Upper lobe of left lung (tissue), 6 donors: Measurements from ENCODE around the gene PID1. TPM values are rescaled to one million over a fixed set of nuclear protein-coding genes. Genes with fewer than 3 reads are reported as not detected.
A peak's percentile ranks its signal among the peaks of the same experiment; 100 is the strongest.

Experiments
- ATAC-seq, 2 donors: fragments of 200-7000 bp; cut with Tn5 transposase; one replicate each; pipeline ENCODE4 v1.9.1; 2022; ENCODE audit warnings: mild to moderate bottlenecking in 2 of 2, moderate library complexity in 2 of 2; ENCODE audit not compliant: low FRiP score in 2 of 2
- DNase-seq, 2 donors: peaks; one replicate each; pipeline ENCODE4 v3.0.0-alpha.2; 2019 to 2020
- H3K27ac ChIP-seq, 4 donors: fragments of 200-600 bp; sonication (generic); one replicate each; pipeline ENCODE4 v1.5.1; 2016 to 2019
- H3K27me3 ChIP-seq, 4 donors: fragments of 200-600 bp; sonication (generic); one replicate each; pipeline ENCODE4 v1.5.1; 2017 to 2019
- H3K36me3 ChIP-seq, 4 donors: fragments of 200-600 bp; sonication (generic); one replicate each; pipeline ENCODE4 v1.5.1; 2016 to 2019
- H3K4me1 ChIP-seq, 4 donors: fragments of 200-600 bp; sonication (generic); one replicate each; pipeline ENCODE4 v1.5.1; 2018 to 2019
- H3K4me3 ChIP-seq, 4 donors: fragments of 200-600 bp; sonication (generic); one replicate each; pipeline ENCODE4 v1.5.1; 2017 to 2019; ENCODE audit warnings: mild to moderate bottlenecking in 2 of 4, moderate library complexity in 1 of 4
- H3K9me3 ChIP-seq, 4 donors: fragments of 200-600 bp; sonication (generic); one replicate each; pipeline ENCODE4 v1.5.1; 2018 to 2019
- CTCF ChIP-seq, 6 experiments: fragments of 450-650 bp in 4 of 6; fragments of 200-600 bp in 2 of 6; sonication (generic) in 2 of 6; IDR thresholded peaks; one replicate each; pipeline ENCODE4 v1.5.1; 2016 to 2019; ENCODE audit warnings: antibody characterized with exemption in 6 of 6
- EP300 ChIP-seq, 4 donors: sonication (generic); formaldehyde crosslinking; IDR thresholded peaks; one replicate each; pipeline ENCODE4 v1.5.1; 2017; ENCODE audit warnings: antibody characterized with exemption in 4 of 4, control low read depth in 2 of 4
- POLR2A ChIP-seq, 4 donors: fragments of 450-650 bp; IDR thresholded peaks; one replicate each; pipeline ENCODE4 v1.5.1; 2016 to 2017; ENCODE audit warnings: antibody characterized with exemption in 4 of 4, mild to moderate bottlenecking in 2 of 4
- POLR2AphosphoS5 ChIP-seq, 2 donors: sonication (generic); formaldehyde crosslinking; IDR thresholded peaks; one replicate each; pipeline ENCODE4 v1.5.1; 2017; ENCODE audit warnings: antibody characterized with exemption in 2 of 2
- WGBS, 2 donors: methylation state at CpG; one replicate each; pipeline ENCODE4 v1.1.5; 2017 to 2018; 5-methylcytosine and 5-hydroxymethylcytosine counted together
- total RNA-seq, 6 donors: library from RNA; depleted of rRNA in 4 of 6; stranded (reverse); fragments of >200 nt in 4 of 6; gene quantifications; one replicate each; pipeline versions ENCODE4 v1.1.0 to v1.2.1, GENCODE V29; 2016 to 2021
- donor health status: DM: no; HTN: no; CAD: no; lungs with moderate emphysema.
- donor health status: DM: no; HTN: yes; CAD: no; lungs with severe emphysema.

The PID1 gene
- total RNA-seq, 6 donors from 2014 or later = 20.8 to 59.7 (median 39.8) TPM

- TF ChIP-seq POLR2A (IDR thresholded peaks at IDR 0.05) (no peak), EP300 (IDR thresholded peaks at IDR 0.05) (no peak), CTCF (IDR thresholded peaks at IDR 0.05) (no peak), POLR2AphosphoS5 (IDR thresholded peaks at IDR 0.05) (no peak)
- Histone ChIP-seq H3K27ac (no peak overlapping the region), H3K9me3 (no peaks in the 10 kb centered on the region), H3K4me1 (no peaks in the 10 kb centered on the region), H3K36me3 (peaks cover 0 to 6% (median 0%) of the 10 kb centered on the region in 4 donors), H3K27me3 (no peaks in the 10 kb centered on the region), H3K4me3 (no peak overlapping the region)
- no peak for ATAC-seq
- 91 to 95% methylated on average over 2 of the region's 2 CpGs for WGBS, 2 donors
- DNase-seq = no peak
Observed at GRCh38 chr2:229137066-229137465, 134.0 kb downstream of the PID1 start.

GRCh38 chr2:229133155-229133772, 137.8 kb downstream of the PID1 start:
- Histone ChIP-seq H3K27ac (no peak overlapping the region), H3K4me1 (peaks cover 0 to 11% (median 5%) of the 10 kb centered on the region in 4 donors), H3K9me3 (no peaks in the 10 kb centered on the region), H3K27me3 (no peaks in the 10 kb centered on the region), H3K36me3 (peaks cover 0 to 6% (median 0%) of the 10 kb centered on the region in 4 donors), H3K4me3 (no peak overlapping the region)
- ATAC-seq = peak in 1 of 2 donors; percentile 45
- 50 to 51% methylated on average over 5 of the region's 5 CpGs for WGBS, 2 donors
- DNase-seq = no peak
- peak in 3 of 6 experiments; percentile 51 to 57 (median 54) for TF ChIP-seq CTCF (IDR thresholded peaks at IDR 0.05)
- TF ChIP-seq EP300 (IDR thresholded peaks at IDR 0.05) = no peak
- TF ChIP-seq POLR2A (IDR thresholded peaks at IDR 0.05) = no peak
- no peak for TF ChIP-seq POLR2AphosphoS5 (IDR thresholded peaks at IDR 0.05)

DNA sequence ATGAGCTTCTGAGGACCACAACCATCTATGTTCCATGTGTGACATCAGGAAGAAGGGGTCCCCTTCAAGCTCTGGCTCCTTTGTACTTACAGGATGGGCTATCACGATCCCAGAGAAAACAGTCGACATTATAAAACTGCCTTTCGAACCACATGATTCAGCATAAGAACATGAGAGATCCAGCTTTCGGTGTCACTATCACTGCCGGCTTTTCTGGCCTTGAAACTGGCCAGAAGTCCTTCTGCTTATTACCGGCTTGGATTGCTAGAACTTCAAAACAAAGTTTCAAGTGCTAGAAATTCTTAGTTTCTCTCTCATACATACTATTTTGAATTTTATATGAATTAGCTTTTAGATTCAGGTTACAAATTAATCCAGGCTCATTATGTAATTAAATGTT, 138.9 kb downstream of the PID1 start:
- H3K27me3 ChIP-seq = no peaks in the 10 kb centered on the region
- DNase-seq = no peak
- peaks cover 0 to 11% (median 5%) of the 10 kb centered on the region in 4 donors for H3K4me1 ChIP-seq
- no peak overlapping the region for H3K4me3 ChIP-seq
- TF ChIP-seq POLR2A (IDR thresholded peaks at IDR 0.05) (no peak), POLR2AphosphoS5 (IDR thresholded peaks at IDR 0.05) (no peak), CTCF (IDR thresholded peaks at IDR 0.05) (no peak), EP300 (IDR thresholded peaks at IDR 0.05) (no peak)
- H3K36me3 ChIP-seq = peaks cover 0 to 6% (median 0%) of the 10 kb centered on the region in 4 donors
- no peaks in the 10 kb centered on the region for H3K9me3 ChIP-seq
- H3K27ac ChIP-seq = no peak overlapping the region
- 72 to 95% methylated on average over 6 of the region's 6 CpGs for WGBS, 2 donors
- ATAC-seq = no peak

GRCh38 chr2:229130522-229130921, 140.6 kb downstream of the PID1 start:
- no peaks in the 10 kb centered on the region for H3K9me3 ChIP-seq
- no peaks in the 10 kb centered on the region for H3K36me3 ChIP-seq
- peaks cover 0 to 11% (median 5%) of the 10 kb centered on the region in 4 donors for H3K4me1 ChIP-seq
- no peak overlapping the region for H3K27ac ChIP-seq
- 47 to 51% methylated on average over 6 of the region's 6 CpGs for WGBS, 2 donors
- H3K27me3 ChIP-seq = no peaks in the 10 kb centered on the region
- ATAC-seq (peak in 1 of 2 donors; percentile 9), DNase-seq (no peak)
- no peak overlapping the region for H3K4me3 ChIP-seq
- TF ChIP-seq CTCF (IDR thresholded peaks at IDR 0.05) (no peak), POLR2A (IDR thresholded peaks at IDR 0.05) (no peak), EP300 (IDR thresholded peaks at IDR 0.05) (no peak), POLR2AphosphoS5 (IDR thresholded peaks at IDR 0.05) (no peak)
